Hepatocyte (in vitro differentiated cells): ENCODE measurements around the gene OR4D11.

Experiments
- CTCF ChIP-seq: fragments of 200-600 bp; sonication (generic); IDR thresholded peaks from 2 replicates; pipeline ENCODE4 v1.5.1; 2016; ENCODE audit warnings: antibody characterized with exemption, mild to moderate bottlenecking; ENCODE audit not compliant: poor library complexity
- EZH2phosphoT487 ChIP-seq: fragments of 200-600 bp; sonication (generic); IDR thresholded peaks from one replicate; pipeline ENCODE4 v1.6.1; 2018; ENCODE audit warnings: antibody characterized with exemption, mild to moderate bottlenecking, low read depth, moderate library complexity; ENCODE audit not compliant: unreplicated experiment, severe bottlenecking

GRCh38 chr11:59548309-59548656, 44.9 kb downstream of the OR4D11 start:
- TF ChIP-seq CTCF, result no peak
- no peak for TF ChIP-seq EZH2phosphoT487
